Caco-2 (cell line): ENCODE results near the gene CDC42. TPM values are rescaled to one million over a fixed set of nuclear protein-coding genes. Genes with fewer than 3 reads are reported as not detected.

Experiments
- BruUV-seq: library from RNA; stranded (reverse); fragments of 400-500 nt; replicated peaks from 2 replicates; lab custom pipeline; 2021; lab: Mats Ljungman, UMichigan
- CTCF ChIA-PET: fragments of 300-600 bp; sonication (Branson Sonifier 250); formaldehyde crosslinking; loops from one replicate; lab custom pipeline; 2022; ENCODE audit warnings: antibody characterized with exemption; lab: Charles Lee
- POLR2A ChIA-PET: fragments of 300-600 bp; sonication (Branson Sonifier 250); formaldehyde crosslinking; loops from one replicate; lab custom pipeline; 2022; ENCODE audit warnings: antibody characterized with exemption; lab: Charles Lee
- DNase-seq, 2 experiments: peaks; one replicate each; pipeline versions ENCODE4 v3.0.0 to v3.0.0-alpha.2; 2020 to 2022
- H3K27me3 ChIP-seq: replicated peaks from 2 replicates; pipeline ENCODE4 v1.6.0; 2011; ENCODE audit warnings: low read length; ENCODE audit not compliant: control insufficient read depth, insufficient read depth
- H3K36me3 ChIP-seq: 2 replicates; pipeline ENCODE4 v1.5.1; 2011; ENCODE audit warnings: low read length; ENCODE audit not compliant: control insufficient read depth, insufficient read depth
- H3K4me1 ChIP-seq: fragments of 250-450 bp; sonication (Bioruptor Pico); 2 replicates; pipeline ENCODE4 v1.5.1; 2020; ENCODE audit warnings: mild to moderate bottlenecking
- H3K4me3 ChIP-seq: 2 replicates; pipeline ENCODE4 v1.5.1; 2011; ENCODE audit warnings: low read depth, mild to moderate bottlenecking, control low read depth, low read length
- H3K9me3 ChIP-seq: fragments of 250-450 bp; sonication (Bioruptor Pico); 2 replicates; pipeline ENCODE4 v1.5.1; 2020; ENCODE audit warnings: mild to moderate bottlenecking, moderate library complexity
- H3K27ac Mint-ChIP-seq: one replicate; pipeline ENCODE4 v1.8.0; 2022; ENCODE audit warnings: mixed read lengths; ENCODE audit not compliant: unreplicated experiment
- H3K27me3 Mint-ChIP-seq: one replicate; pipeline ENCODE4 v1.8.0; 2022; ENCODE audit warnings: mixed read lengths; ENCODE audit not compliant: insufficient read depth, unreplicated experiment
- H3K36me3 Mint-ChIP-seq: one replicate; pipeline ENCODE4 v1.8.0; 2022; ENCODE audit warnings: mild to moderate bottlenecking, mixed read lengths; ENCODE audit not compliant: insufficient read depth, unreplicated experiment
- H3K4me1 Mint-ChIP-seq: one replicate; pipeline ENCODE4 v1.8.0; 2022; ENCODE audit warnings: low read depth, mixed read lengths; ENCODE audit not compliant: unreplicated experiment
- H3K4me3 Mint-ChIP-seq: one replicate; pipeline ENCODE4 v1.8.0; 2022; ENCODE audit warnings: mild to moderate bottlenecking, moderate library complexity, mixed read lengths; ENCODE audit not compliant: unreplicated experiment
- H3K9me3 Mint-ChIP-seq: one replicate; pipeline ENCODE4 v1.8.0; 2022; ENCODE audit warnings: mixed read lengths; ENCODE audit not compliant: unreplicated experiment
- CTCF ChIP-seq, 2 experiments: fragments of 200-600 bp in 1 of 2; IDR thresholded peaks; 1 replicate in 1 of 2; 2 replicates in 1 of 2; pipeline versions ENCODE4 v1.5.1 to v1.8.0; 2011 to 2022; ENCODE audit warnings: antibody characterized with exemption in 1 of 2, control low read depth in 1 of 2, inconsistent platforms in 1 of 2, low read depth in 1 of 2, low read length in 1 of 2, mild to moderate bottlenecking in 1 of 2, moderate library complexity in 1 of 2; ENCODE audit not compliant: insufficient read depth in 1 of 2, severe bottlenecking in 1 of 2, unreplicated experiment in 1 of 2
- intact Hi-C: fragments of 100-400 bp; cut with micrococcal nuclease; formaldehyde crosslinking; loops from one replicate; pipeline ENCODE4 v1.10.0; 2022; ENCODE audit not compliant: unreplicated experiment
- total RNA-seq: library from RNA; stranded (reverse); gene quantifications from 2 replicates; pipeline ENCODE4 v1.2.3, GENCODE V29; 2022

The CDC42 gene
- total RNA-seq, 1 experiment from 2014 or later: 240 TPM

DNA sequence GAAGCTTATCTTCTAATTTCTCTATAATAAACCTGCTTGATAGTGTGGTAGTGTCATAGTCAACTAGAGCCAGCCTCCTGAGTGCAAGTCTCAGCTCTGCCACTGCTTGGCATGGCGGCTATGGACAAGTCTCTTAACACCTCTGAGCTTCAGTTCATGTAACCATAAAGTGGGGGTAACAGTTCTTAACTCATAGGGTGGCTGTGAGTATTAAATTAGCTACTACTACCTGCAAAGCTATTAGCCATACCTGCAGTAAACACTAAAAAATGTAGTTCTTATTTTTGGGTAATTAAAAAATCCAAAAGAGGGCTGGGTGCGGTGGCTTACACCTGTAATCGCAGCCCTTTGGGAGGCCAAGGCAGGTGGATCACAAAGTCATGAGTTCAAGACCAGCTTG is 2.2 kb upstream of the CDC42 start:
- Mint-ChIP-seq H3K27ac (no peak overlapping the region), H3K36me3 (peaks cover 31% of the 10 kb centered on the region), H3K9me3 (peaks cover 6% of the 10 kb centered on the region), H3K4me1 (peaks cover 7% of the 10 kb centered on the region), H3K4me3 (no peak overlapping the region), H3K27me3 (no peaks in the 10 kb centered on the region)
- intact Hi-C loops: no loop called here
- POLR2A ChIA-PET: no interaction called here
- CTCF ChIA-PET: no interaction called here
- H3K9me3 ChIP-seq: no peaks in the 10 kb centered on the region
- TSS peak; percentile 17 for BruUV-seq
- no peak for TF ChIP-seq CTCF (IDR thresholded peaks at IDR 0.05; ENCODE audit: insufficient read depth in 1 of 2, low read depth in 1 of 2, low read length in 1 of 2, severe bottlenecking in 1 of 2, unreplicated experiment in 1 of 2)
- DNase-seq: no peak
- peaks cover 11% of the 10 kb centered on the region; the same call in 1 of the 2 replicates for H3K4me1 ChIP-seq
- no peaks in the 10 kb centered on the region for H3K36me3 ChIP-seq
- H3K4me3 ChIP-seq: no peak overlapping the region
- no peaks in the 10 kb centered on the region for H3K27me3 ChIP-seq

- no peak for TF ChIP-seq CTCF (IDR thresholded peaks at IDR 0.05; ENCODE audit: insufficient read depth in 1 of 2, low read depth in 1 of 2, low read length in 1 of 2, severe bottlenecking in 1 of 2, unreplicated experiment in 1 of 2)
- CTCF ChIA-PET: no interaction called here
These were observed 848 bp upstream of the CDC42 start for GRCh38 chr1:22051607-22052114.

DNA sequence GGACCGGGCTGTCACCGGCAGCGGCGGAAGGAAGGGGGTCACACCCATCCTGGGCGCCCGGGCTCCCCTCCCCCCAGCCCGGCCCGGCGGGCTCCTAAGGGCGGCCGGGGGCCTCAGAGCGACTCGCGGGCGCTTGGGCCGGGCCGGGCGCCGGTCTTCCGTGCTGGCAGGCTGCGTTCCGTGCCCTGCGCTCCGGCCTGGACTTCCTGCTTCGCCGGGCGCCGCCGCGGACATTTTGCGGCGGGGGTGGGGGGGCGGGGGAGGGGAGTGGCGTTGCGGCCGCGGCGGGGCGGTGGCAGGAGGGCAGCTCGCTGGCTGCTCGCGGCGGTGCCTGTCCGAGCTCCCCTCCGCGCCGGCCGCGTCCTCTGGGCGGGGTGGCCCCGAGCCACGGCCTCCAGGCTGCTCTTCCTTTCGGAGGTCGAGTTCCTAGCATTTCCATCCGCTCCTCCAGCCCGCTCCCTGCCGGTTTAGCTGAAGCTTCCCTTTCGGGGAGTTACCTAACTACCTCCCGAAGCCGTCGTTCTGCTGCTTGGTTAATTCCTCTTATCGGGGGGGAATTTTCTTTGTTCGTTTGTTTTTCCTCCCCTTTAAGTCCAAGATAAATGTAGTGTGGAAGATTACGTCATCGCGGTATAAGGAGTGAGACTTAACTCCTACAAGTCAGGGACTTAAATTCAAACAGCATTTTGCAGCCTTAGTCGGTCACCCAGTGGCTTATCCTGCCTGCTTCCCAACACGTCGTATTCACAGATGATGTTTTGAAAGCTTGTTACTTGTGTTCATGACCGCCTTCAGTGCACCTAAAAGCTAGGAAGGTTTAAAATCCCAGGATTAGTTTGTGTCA is 730 bp downstream of the CDC42 start:
- Histone ChIP-seq H3K4me1 (peaks cover 11% of the 10 kb centered on the region; the same call in 1 of the 2 replicates), H3K9me3 (no peaks in the 10 kb centered on the region), H3K36me3 (no peaks in the 10 kb centered on the region), H3K4me3 (peak overlapping the region; percentile 69), H3K27me3 (no peaks in the 10 kb centered on the region)
- TF ChIP-seq CTCF (IDR thresholded peaks at IDR 0.05; ENCODE audit: insufficient read depth in 1 of 2, low read depth in 1 of 2, low read length in 1 of 2, severe bottlenecking in 1 of 2, unreplicated experiment in 1 of 2): no peak
- Mint-ChIP-seq H3K36me3 (peaks cover 58% of the 10 kb centered on the region), H3K4me3 (peak overlapping the region; percentile 98), H3K27me3 (no peaks in the 10 kb centered on the region), H3K27ac (peak overlapping the region; percentile 99), H3K4me1 (peaks cover 14% of the 10 kb centered on the region), H3K9me3 (no peaks in the 10 kb centered on the region)
- no TSS peak for BruUV-seq
- CTCF ChIA-PET: interaction anchor here (1.0 to 1.6 kb wide), 3 partner anchors 22 to 363 kb away, joined by 3 to 10 read pairs (median 4); no protein-coding TSS in a partner anchor
- peak; percentile 75 to 80 for DNase-seq
- intact Hi-C loops: no loop called here
- POLR2A ChIA-PET: interaction anchor here (0.5 to 1.2 kb wide), 5 partner anchors 16 to 129 kb away, joined by 3 to 19 read pairs (median 4); no protein-coding TSS in a partner anchor

More at GRCh38 chr1:22051607-22052114, 848 bp upstream of the CDC42 start:
- Mint-ChIP-seq H3K4me3 (peak overlapping the region; percentile 78), H3K4me1 (peaks cover 14% of the 10 kb centered on the region), H3K27ac (peak overlapping the region; percentile 89), H3K9me3 (no peaks in the 10 kb centered on the region), H3K36me3 (peaks cover 42% of the 10 kb centered on the region), H3K27me3 (no peaks in the 10 kb centered on the region)
- no peaks in the 10 kb centered on the region for H3K9me3 ChIP-seq
- no peaks in the 10 kb centered on the region for H3K27me3 ChIP-seq
- BruUV-seq: TSS peak; percentile 37
- intact Hi-C loops: loop anchor here (1.0 kb wide), 1 partner anchor 26 kb away; no protein-coding TSS in a partner anchor
- no peaks in the 10 kb centered on the region for H3K36me3 ChIP-seq
- no peak for DNase-seq
- peaks cover 11% of the 10 kb centered on the region; the same call in 1 of the 2 replicates for H3K4me1 ChIP-seq
- H3K4me3 ChIP-seq: no peak overlapping the region
- POLR2A ChIA-PET: interaction anchor here (1.4 kb wide), 1 partner anchor 26 kb away, joined by 5 read pairs; no protein-coding TSS in a partner anchor
